K562 (cell line): ENCODE data around the gene PRDM12. TPM values are rescaled to one million over a fixed set of nuclear protein-coding genes. Genes with fewer than 3 reads are reported as not detected.

Experiments
- ARID1B ChIP-seq: fragments of 450-650 bp; IDR thresholded peaks from 2 replicates; pipeline ENCODE4 v1.6.1; 2016; ENCODE audit warnings: antibody characterized with exemption, mild to moderate bottlenecking, inconsistent platforms
- E2F8 ChIP-seq: fragments of 450-650 bp; IDR thresholded peaks from 2 replicates; pipeline ENCODE4 v1.7.1; 2018; ENCODE audit warnings: mild to moderate bottlenecking, low read depth; ENCODE audit not compliant: partially characterized antibody
- FOXP4 ChIP-seq: sonication (generic); formaldehyde crosslinking; IDR thresholded peaks from 2 replicates; pipeline ENCODE4 v1.8.0; 2022; ENCODE audit warnings: mild to moderate bottlenecking, missing genetic modification reagents, borderline replicate concordance
- GATAD2A ChIP-seq: fragments of 450-650 bp; IDR thresholded peaks from 2 replicates; pipeline ENCODE4 v1.6.1; 2017
- JUN ChIP-seq, 2 experiments: sonication (generic) in 1 of 2; formaldehyde crosslinking in 1 of 2; IDR thresholded peaks; 2 replicates each; pipeline versions ENCODE4 v1.6.1 to v1.8.0; 2012 to 2022; ENCODE audit warnings: borderline replicate concordance in 2 of 2, mild to moderate bottlenecking in 2 of 2, improper control_type of control experiment in 1 of 2, low read depth in 1 of 2, low read length in 1 of 2, missing genetic modification reagents in 1 of 2
- L3MBTL2 ChIP-seq: fragments of 450-650 bp; IDR thresholded peaks from 2 replicates; pipeline ENCODE4 v1.6.1; 2016; ENCODE audit warnings: mild to moderate bottlenecking, moderate library complexity
- MEIS2 ChIP-seq: fragments of 450-650 bp; IDR thresholded peaks from 2 replicates; pipeline ENCODE4 v1.6.1; 2014; ENCODE audit warnings: mild to moderate bottlenecking; ENCODE audit not compliant: partially characterized antibody
- MNT ChIP-seq, 2 experiments: fragments of 450-650 bp; conservative IDR thresholded peaks; 2 replicates each; pipeline ENCODE4 v1.6.1; 2017; ENCODE audit warnings: mild to moderate bottlenecking in 2 of 2, moderate library complexity in 2 of 2
- PHTF2 ChIP-seq: fragments of 250-450 bp; sonication (Bioruptor Pico); IDR thresholded peaks from 2 replicates; pipeline ENCODE4 v1.5.0; 2021; ENCODE audit warnings: mild to moderate bottlenecking
- PML ChIP-seq: IDR thresholded peaks from 2 replicates; pipeline ENCODE4 v1.6.1; 2012; ENCODE audit warnings: low read length, inconsistent platforms
- RBBP5 ChIP-seq: fragments of 200-600 bp; sonication (generic); IDR thresholded peaks from 2 replicates; pipeline ENCODE4 v1.6.1; 2012; ENCODE audit warnings: borderline replicate concordance, mild to moderate bottlenecking, low read length, control low read depth, inconsistent platforms; ENCODE audit not compliant: insufficient read depth, poor library complexity, severe bottlenecking
- TEAD1 ChIP-seq, 2 experiments: fragments of 450-650 bp in 1 of 2; sonication (generic) in 1 of 2; formaldehyde crosslinking; IDR thresholded peaks; 2 replicates each; pipeline versions ENCODE4 v1.4.0 to v1.8.0; 2020 to 2022; ENCODE audit warnings: mild to moderate bottlenecking in 2 of 2, missing genetic modification reagents in 1 of 2
- ZBTB12 ChIP-seq: fragments of 250-450 bp; sonication (Bioruptor Pico); IDR thresholded peaks from 2 replicates; pipeline ENCODE4 v1.4.0; 2020
- ZBTB17 ChIP-seq: fragments of 450-650 bp; formaldehyde crosslinking; IDR thresholded peaks from 2 replicates; pipeline ENCODE4 v1.4.0; 2020; ENCODE audit warnings: mild to moderate bottlenecking
- ZNF124 ChIP-seq: sonication (generic); formaldehyde crosslinking; IDR thresholded peaks from 2 replicates; pipeline ENCODE4 v1.8.1; 2022; ENCODE audit warnings: missing genetic modification reagents
- ZNF444 ChIP-seq: fragments of 250-450 bp; sonication (Bioruptor Pico); IDR thresholded peaks from 2 replicates; pipeline ENCODE4 v1.4.0; 2020; ENCODE audit warnings: mild to moderate bottlenecking, moderate library complexity
- polyA plus RNA-seq, 8 experiments: library from polyadenylated mRNA; depleted of rRNA in 4 of 8; stranded (reverse) in 5 of 8; unstranded in 3 of 8; fragments of >200 nt; fragmentation: Nextera tagmentation in 2 of 8; fragmentation: Illumina TruSeq in 1 of 8; extraction: Ambion mirVana in 2 of 8; extraction: Trizol in 1 of 8; gene quantifications; 2 replicates each; pipeline versions ENCODE4 v1.2.1 to v1.2.3, GENCODE V29; 2011 to 2014; ENCODE audit warnings: inconsistent platforms in 1 of 8, missing spikeins in 1 of 8
- total RNA-seq, 7 experiments: library from RNA; depleted of rRNA in 6 of 7; stranded (reverse); fragments of >200 nt in 6 of 7; fragmentation: Illumina TruSeq in 2 of 7; extraction: Trizol in 2 of 7; gene quantifications; 2 replicates each; pipeline versions ENCODE4 v1.2.1 to v1.2.3, GENCODE V29; 2011 to 2021; ENCODE audit warnings: low replicate concordance in 1 of 7

The PRDM12 gene
- total and polyA plus RNA-seq, 9 of the 15 experiments (the other 6 are each of a cell fraction or from before 2014, with no cell fraction given): 0.04 to 0.22 (median 0.07) TPM; not detected in 3

GRCh38 chr9:130680836-130681768 is 16.7 kb downstream of the PRDM12 start (continued):
- TF ChIP-seq JUN (IDR thresholded peaks at IDR 0.05; ENCODE audit: borderline replicate concordance, low read depth, low read length) (peak; percentile 66; the same call in 1 of the 2 replicates), JUN (CRISPR knock-in tag; IDR thresholded peaks at IDR 0.05; ENCODE audit: borderline replicate concordance) (peak; percentile 85), TEAD1 (CRISPR knock-in tag; IDR thresholded peaks at IDR 0.05) (peak in 1 of 2 experiments; percentile 85; a peak in 2 of 4 replicates), E2F8 (no peak), RBBP5 (peak; percentile 64), ZBTB17 (CRISPR knock-in tag) (0 out of 2 replicates have a peak, but pooled peaks have one; percentile 54), MEIS2 (peak; percentile 92), ZBTB12 (CRISPR knock-in tag) (no peak), ARID1B (no peak), ZNF124 (CRISPR knock-in tag) (0 out of 2 replicates have a peak, but pooled peaks have one; percentile 42), FOXP4 (CRISPR knock-in tag) (peak; percentile 98; the same call in 1 of the 2 replicates), PML (no peak), L3MBTL2 (peak; percentile 96), MNT (conservative IDR thresholded peaks at IDR 0.05) (peak in 1 of 2 experiments; percentile 87; a peak in 3 of 4 replicates), ZNF444 (CRISPR knock-in tag) (no peak), GATAD2A (no peak), PHTF2 (no peak)
